Activated CD4-positive, CD25-positive, alpha-beta regulatory T cell treated with anti-CD3 and anti-CD28 coated beads, Interleukin-2, amount 50 U/mL, for 16 hours (primary cell): ENCODE data around the gene ADAM11.
"Not testable (repeated sequence)": the region's sequence is repeated elsewhere in the genome, so short reads cannot be mapped to it uniquely, and the experiment has no call there.

Experiments used
- DNase-seq: peaks from one replicate; pipeline ENCODE4 v3.0.0-alpha.2; 2020; ENCODE audit warnings: low read depth, low spot score

ADAM11 gene

GRCh38 chr17:44758414-44759085 lies at the start of gene ADAM11:
Gene ADAM11, plus strand, starts transcription at chr17:44758988. Its CDS starts 212 bp downstream, at chr17:44759200.
- no peak for DNase-seq

- DNase-seq, result no peak
Observed at GRCh38 chr17:44719444-44719843, 39.3 kb upstream of the ADAM11 start.

DNA sequence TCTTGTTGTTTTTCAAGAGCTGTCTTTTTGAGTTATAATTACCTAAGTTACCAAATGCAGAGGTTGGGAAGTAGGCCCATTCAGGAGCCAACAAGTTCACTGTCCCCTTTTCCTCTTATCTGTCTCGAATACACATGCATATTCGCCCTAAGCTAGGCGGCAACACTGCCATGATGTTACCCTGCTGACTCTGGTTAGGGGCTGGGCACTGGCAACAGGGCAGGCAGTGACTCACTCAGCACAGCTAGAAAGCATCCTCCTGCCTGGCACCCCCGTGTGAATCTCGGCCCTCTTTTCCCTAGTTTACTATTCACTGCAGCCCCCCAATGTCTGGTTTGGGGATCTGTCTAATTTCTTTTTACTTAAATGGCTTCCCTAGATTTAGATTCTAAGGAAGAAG lies 36.5 kb upstream of the ADAM11 start:
- no peak for DNase-seq

GRCh38 chr17:44726121-44726520 lies 32.7 kb upstream of the ADAM11 start:
- not testable (repeated sequence) for DNase-seq

DNA sequence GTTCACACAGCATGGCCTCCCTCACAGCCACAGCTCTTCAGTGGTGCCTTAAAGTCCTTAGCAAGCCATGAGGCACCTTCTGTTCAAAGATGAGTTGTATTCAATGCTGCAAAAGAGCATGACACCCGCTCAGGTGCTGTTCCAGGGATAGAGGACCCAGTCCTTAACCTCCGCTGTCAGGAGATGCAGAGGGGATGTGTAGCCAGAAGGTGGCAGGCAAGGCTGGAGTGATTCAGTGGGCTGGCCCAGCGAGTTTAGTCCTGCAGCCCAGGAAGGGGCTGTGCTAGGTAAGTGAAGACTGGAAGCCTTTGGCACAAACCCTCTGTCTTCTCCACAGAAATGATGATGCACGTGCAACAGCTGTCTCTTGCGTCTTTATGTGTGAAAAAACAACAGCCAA lies 25.0 kb upstream of the ADAM11 start:
- no peak for DNase-seq

DNA sequence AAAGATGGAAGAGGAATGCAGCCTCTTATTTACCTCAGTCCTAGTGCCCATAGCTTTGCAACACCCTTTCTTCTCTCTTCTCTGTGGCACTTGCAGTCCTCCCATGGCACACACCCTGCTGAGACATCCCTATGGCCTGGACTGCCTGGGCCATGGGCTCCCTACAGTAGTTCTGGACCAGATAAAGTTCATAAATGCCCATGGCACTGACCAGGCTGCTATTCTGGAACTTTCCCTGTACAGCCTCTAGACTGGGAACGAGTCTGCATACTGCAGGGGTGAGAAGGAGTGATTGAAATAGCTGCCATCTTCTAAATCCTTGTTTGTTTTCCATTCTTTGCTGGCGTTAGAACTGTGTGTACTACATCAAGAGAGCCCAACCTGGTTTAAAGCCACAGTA lies 24.5 kb upstream of the ADAM11 start:
- no peak for DNase-seq

- no peak for DNase-seq
Observed at GRCh38 chr17:44736551-44737240, 22.1 kb upstream of the ADAM11 start.

DNA sequence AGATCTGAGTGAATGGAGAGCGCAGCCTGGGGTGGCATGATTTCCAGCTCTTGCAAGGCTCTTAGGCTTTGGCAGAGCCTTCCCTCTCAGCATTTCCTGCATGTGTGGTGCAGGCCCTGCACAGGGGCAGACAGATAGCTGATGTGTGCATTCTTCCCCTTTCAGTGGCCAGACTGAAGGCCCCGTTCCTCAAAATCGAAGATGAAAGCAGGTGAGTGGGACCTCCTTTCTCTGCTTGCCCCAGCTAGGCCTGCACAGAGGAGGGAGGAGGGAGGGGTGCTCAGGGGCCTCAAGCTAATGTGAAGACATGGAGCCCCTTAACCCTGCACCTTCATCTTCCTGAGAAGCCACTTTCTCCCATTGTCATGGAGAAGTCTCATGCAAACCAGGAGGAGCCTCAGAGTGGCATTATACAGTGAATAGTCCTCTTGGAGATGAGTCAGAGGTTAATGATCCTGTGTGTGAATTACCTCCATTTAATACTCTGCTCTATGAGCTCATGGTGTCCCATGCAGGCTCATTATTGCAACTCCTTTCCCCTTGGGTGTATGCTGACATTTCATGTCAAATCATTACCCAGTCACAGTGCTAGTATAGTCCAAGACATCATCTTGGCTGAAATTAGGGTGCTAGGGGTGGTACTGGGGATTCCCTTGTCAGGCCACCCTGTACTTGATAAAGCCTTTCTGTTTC lies 20.4 kb upstream of the ADAM11 start:
- no peak for DNase-seq

DNA sequence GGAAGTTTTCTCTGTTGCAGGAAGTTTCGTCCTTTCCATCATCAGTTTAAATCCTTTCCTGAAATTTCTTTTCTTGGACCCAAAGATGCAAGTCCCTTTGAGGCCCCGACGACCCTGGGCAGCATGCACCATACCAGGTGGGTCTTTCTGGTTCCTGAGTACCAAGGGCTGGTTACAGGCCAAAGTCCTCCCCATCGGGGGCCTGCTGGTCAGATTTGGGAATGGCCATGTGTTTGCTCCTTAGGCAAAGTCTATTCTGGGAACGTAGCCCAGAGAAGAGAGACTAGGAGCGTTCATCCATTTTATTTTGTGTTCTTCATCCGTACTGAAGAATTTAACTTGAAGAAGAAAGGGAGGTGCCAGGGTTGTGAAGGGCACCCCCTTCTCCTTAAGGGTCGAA lies 17.5 kb upstream of the ADAM11 start:
- no peak for DNase-seq

- no peak for DNase-seq
Observed at GRCh38 chr17:44745301-44745700, 13.5 kb upstream of the ADAM11 start.

GRCh38 chr17:44745738-44746137 lies 13.1 kb upstream of the ADAM11 start:
- DNase-seq, result not testable (repeated sequence)

DNA sequence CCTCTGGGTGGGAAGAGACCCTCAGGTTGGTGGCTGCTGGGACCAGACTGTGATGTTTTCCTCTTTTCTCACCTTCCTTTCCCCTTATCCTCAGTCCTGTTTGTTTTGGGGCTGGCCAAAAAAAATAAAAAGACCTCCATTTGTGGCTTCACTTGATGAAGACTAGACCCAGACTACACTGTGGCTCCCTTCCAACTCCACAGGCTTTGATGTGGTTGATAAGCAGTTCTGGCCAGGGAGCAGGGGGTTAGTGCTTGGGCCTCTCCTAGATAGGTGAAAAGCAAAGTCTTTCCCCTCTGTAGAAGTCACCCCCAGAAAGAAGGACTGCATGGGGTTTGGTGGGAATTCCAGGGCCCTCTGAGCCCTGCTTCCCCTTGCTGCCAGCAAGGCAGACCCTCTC lies 11.2 kb upstream of the ADAM11 start:
- DNase-seq, result no peak

DNA sequence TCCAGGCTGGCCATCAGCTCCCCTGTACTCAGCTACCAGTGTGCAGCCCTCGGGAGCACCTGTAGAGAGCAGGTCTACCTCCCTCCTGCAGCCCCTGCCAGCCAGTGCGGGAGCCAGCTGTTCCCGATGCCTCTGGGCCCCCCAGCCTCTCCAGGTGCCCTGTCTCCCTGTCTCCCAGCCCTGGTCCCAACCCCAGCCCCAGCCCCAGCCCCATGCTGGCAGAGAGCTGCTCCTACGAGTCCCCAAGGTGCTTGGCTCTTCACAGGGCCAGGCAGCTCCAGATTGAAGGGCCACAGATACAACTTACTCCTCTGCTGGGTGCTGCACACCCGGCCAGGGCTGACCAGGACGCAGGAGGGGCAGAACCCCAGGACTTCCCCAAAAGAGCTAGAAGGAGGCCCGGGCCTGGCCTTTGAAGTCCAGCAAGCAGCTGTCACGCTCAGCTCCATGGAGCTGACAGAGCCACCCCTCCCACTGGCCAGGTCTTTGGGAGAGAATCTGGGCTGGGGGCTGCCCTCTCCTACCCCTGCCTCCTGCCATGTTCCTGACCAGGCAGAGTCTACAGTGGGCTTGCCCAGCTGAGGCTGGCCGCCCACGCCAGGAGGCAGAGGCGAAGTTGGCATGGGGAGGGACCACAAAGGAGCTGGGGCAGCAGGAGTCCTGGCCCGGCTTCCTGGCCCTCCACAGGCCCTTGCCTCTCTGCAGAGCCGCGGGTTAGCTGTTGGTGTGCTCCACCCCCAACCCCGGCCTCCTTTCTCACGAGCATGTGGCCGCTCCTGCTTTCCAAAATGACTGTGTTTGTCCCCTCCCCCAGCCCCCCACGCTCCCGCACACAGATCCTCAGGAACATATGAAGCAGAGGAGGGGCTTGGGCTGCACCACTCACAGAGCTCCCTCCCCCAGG lies 9.5 kb upstream of the ADAM11 start:
- no peak for DNase-seq

DNA sequence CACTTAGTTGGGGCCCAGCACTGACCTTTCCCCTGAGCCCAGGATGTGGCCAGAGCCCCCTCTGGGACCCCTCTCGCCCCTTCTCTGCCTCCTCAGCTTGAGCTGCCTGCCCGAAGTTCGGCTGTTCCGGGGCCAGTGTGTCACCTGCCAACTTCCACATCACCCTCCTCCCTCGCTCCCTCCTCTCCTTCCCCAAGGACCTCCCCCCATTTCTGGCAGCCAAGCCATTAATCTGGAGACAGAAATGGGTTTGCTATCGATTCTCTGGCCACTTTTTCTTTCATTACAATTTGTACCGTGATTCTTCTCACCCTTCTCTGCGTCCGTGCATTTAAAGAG lies 8.8 kb upstream of the ADAM11 start:
- no peak for DNase-seq

GRCh38 chr17:44751331-44751730 lies 7.5 kb upstream of the ADAM11 start:
- no peak for DNase-seq

GRCh38 chr17:44751806-44752205 lies 7.0 kb upstream of the ADAM11 start:
- DNase-seq, result no peak

- DNase-seq, result no peak
Observed at GRCh38 chr17:44752953-44753861, 5.6 kb upstream of the ADAM11 start.

DNA sequence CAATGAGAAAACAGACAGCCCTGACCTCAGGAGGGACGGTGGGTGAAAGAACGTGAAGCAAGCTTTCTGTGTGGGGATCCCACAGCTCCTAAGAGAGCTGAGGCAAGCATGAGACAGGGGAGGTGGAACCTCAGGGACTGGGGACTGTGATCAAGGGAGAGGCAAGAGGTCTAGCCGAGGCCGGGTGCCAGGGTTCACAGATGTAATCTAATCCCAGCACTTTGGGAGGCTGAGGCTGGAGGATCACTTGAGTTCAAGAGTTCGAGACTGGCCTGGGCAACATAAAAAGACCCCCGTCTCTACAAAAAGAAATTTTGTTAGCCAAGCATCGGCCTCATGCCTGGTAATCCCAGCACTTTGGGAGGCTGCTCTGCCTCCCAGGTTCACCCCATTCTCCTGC lies 4.5 kb upstream of the ADAM11 start:
- no peak for DNase-seq

DNA sequence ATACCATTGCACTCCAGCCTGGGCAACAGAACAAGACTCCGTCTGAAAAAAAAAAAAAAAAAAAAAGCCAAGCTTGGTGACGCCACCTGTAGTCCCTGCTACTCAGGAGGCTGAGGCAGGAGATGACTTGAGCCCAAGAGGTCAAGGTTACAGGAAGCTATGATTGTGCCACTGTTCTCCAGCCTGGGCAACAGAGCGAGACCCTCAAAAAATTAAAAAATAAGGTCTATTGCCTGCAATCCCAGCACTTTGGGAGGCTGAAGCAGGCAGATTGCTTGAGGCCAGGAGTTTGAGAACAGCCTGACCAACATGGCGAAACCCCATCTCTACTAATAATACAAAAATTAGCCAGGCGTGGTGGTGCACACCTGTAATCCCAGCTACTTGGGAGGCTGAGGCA lies 3.6 kb upstream of the ADAM11 start:
- DNase-seq, result not testable (repeated sequence)

- DNase-seq, result no peak
Observed at GRCh38 chr17:44757045-44757917, 1.5 kb upstream of the ADAM11 start.
